Gastroesophageal sphincter (tissue), 4 donors: ENCODE data around the gene ARFGAP2. TPM values are rescaled to one million over a fixed set of nuclear protein-coding genes. Genes with fewer than 3 reads are reported as not detected.

Source experiments
- ATAC-seq: fragments of 150-250 bp; one replicate; pipeline ENCODE4 v1.9.1; 2016; ENCODE audit warnings: mild to moderate bottlenecking, moderate library complexity
- H3K27ac ChIP-seq, 4 donors: fragments of 200-600 bp; sonication (generic) in 3 of 4; 1 replicate in 3 of 4; 2 replicates in 1 of 4; pipeline ENCODE4 v1.5.1; 2016 to 2019
- H3K27me3 ChIP-seq: fragments of 200-600 bp; sonication (generic); one replicate; pipeline ENCODE4 v1.5.1; 2019
- H3K36me3 ChIP-seq, 2 donors: fragments of 200-600 bp; sonication (generic); one replicate each; pipeline ENCODE4 v1.5.1; 2019; ENCODE audit warnings: control low read depth in 1 of 2
- H3K4me1 ChIP-seq, 3 donors: fragments of 200-600 bp; sonication (generic); 1 replicate in 2 of 3; 2 replicates in 1 of 3; pipeline ENCODE4 v1.5.1; 2016 to 2019; ENCODE audit warnings: control low read depth in 2 of 3
- H3K4me3 ChIP-seq, 2 donors: fragments of 200-600 bp; sonication (generic); one replicate each; pipeline ENCODE4 v1.5.1; 2019; ENCODE audit warnings: mild to moderate bottlenecking in 1 of 2, moderate library complexity in 1 of 2
- H3K9me3 ChIP-seq, 3 donors: fragments of 200-600 bp; sonication (generic); one replicate each; pipeline ENCODE4 v1.5.1; 2017 to 2019; ENCODE audit warnings: control low read depth in 2 of 3
- CTCF ChIP-seq, 4 experiments: fragments of 200-600 bp in 2 of 4; fragments of 450-650 bp in 2 of 4; sonication (generic) in 1 of 4; IDR thresholded peaks; one replicate each; pipeline ENCODE4 v1.5.1; 2017 to 2019; ENCODE audit warnings: antibody characterized with exemption in 4 of 4, mild to moderate bottlenecking in 2 of 4, moderate library complexity in 2 of 4
- EP300 ChIP-seq: sonication (generic); formaldehyde crosslinking; IDR thresholded peaks from one replicate; pipeline ENCODE4 v1.6.1; 2017; ENCODE audit warnings: antibody characterized with exemption, mild to moderate bottlenecking
- POLR2A ChIP-seq, 2 donors: fragments of 450-650 bp; IDR thresholded peaks; one replicate each; pipeline ENCODE4 v1.6.1; 2017; ENCODE audit warnings: antibody characterized with exemption in 2 of 2, mild to moderate bottlenecking in 2 of 2, moderate library complexity in 1 of 2
- POLR2AphosphoS5 ChIP-seq: sonication (generic); formaldehyde crosslinking; IDR thresholded peaks from one replicate; pipeline ENCODE4 v1.6.1; 2017; ENCODE audit warnings: antibody characterized with exemption
- WGBS, 2 donors: methylation state at CpG; one replicate each; pipeline ENCODE4 v1.1.5; 2018; ENCODE audit warnings: low coverage in 1 of 2; 5-methylcytosine and 5-hydroxymethylcytosine counted together
- total RNA-seq, 4 donors: library from RNA; depleted of rRNA; stranded (reverse); fragments of >200 nt; gene quantifications; one replicate each; pipeline ENCODE4 v1.1.0, GENCODE V29; 2016

ARFGAP2 gene
- total RNA-seq, 4 donors from 2014 or later: 127 to 223 (median 198) TPM

- Histone ChIP-seq H3K27ac (no peak overlapping the region), H3K9me3 (no peaks in the 10 kb centered on the region), H3K36me3 (peaks cover 0 to 16% of the 10 kb centered on the region in 2 donors), H3K4me1 (no peaks in the 10 kb centered on the region), H3K4me3 (no peak overlapping the region), H3K27me3 (no peaks in the 10 kb centered on the region)
- no peak for ATAC-seq
- TF ChIP-seq POLR2A (IDR thresholded peaks at IDR 0.05): no peak
- TF ChIP-seq EP300: no peak
- TF ChIP-seq CTCF (IDR thresholded peaks at IDR 0.05): no peak
- TF ChIP-seq POLR2AphosphoS5: no peak
- WGBS, 2 donors: 87 to 92% methylated on average over 2 to 3 of the region's 3 CpGs
These were observed 40.4 kb downstream of the ARFGAP2 start for GRCh38 chr11:47136327-47136726.

DNA sequence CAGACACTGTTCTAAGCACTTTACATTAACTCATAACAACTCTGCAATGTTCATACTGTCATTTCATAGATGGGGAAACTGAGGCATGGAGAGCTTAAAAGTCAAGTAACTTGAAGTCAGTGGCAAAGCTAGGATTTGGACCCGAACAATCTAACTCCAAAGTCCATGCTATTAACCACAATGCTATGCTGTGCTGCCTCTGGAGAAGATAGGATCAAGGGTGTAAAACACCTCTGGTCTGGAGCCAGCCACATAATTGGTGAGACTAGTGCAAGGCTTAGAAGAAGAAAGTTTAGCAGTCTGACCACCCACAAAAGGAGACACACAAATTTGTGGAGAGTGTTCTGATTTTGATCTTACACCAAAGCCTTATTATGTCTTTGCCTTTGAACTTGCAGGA lies 43.7 kb downstream of the ARFGAP2 start:
- H3K36me3 ChIP-seq: peaks cover 0 to 10% of the 10 kb centered on the region in 2 donors
- H3K27ac ChIP-seq: no peak overlapping the region
- ATAC-seq: no peak
- WGBS, 2 donors: 100% methylated on average over 1 of the region's 1 CpG
- TF ChIP-seq POLR2A (IDR thresholded peaks at IDR 0.05) (no peak), CTCF (IDR thresholded peaks at IDR 0.05) (no peak), EP300 (no peak), POLR2AphosphoS5 (no peak)
- H3K4me1 ChIP-seq: no peaks in the 10 kb centered on the region
- H3K9me3 ChIP-seq: no peaks in the 10 kb centered on the region
- no peaks in the 10 kb centered on the region for H3K27me3 ChIP-seq
- H3K4me3 ChIP-seq: no peak overlapping the region

- no peaks in the 10 kb centered on the region for H3K27me3 ChIP-seq
- no peaks in the 10 kb centered on the region for H3K9me3 ChIP-seq
- ATAC-seq: no peak
- H3K36me3 ChIP-seq: peaks cover 0 to 5% of the 10 kb centered on the region in 2 donors
- no peak overlapping the region for H3K27ac ChIP-seq
- no peak overlapping the region for H3K4me3 ChIP-seq
- no peaks in the 10 kb centered on the region for H3K4me1 ChIP-seq
- no peak for TF ChIP-seq EP300
- no peak for TF ChIP-seq POLR2A (IDR thresholded peaks at IDR 0.05)
These were observed 44.2 kb downstream of the ARFGAP2 start for GRCh38 chr11:47132490-47132889.

- H3K27me3 ChIP-seq: no peaks in the 10 kb centered on the region
- no peak for TF ChIP-seq POLR2A (IDR thresholded peaks at IDR 0.05)
- no peak overlapping the region for H3K27ac ChIP-seq
- H3K4me1 ChIP-seq: no peaks in the 10 kb centered on the region
- no peak overlapping the region for H3K4me3 ChIP-seq
- H3K36me3 ChIP-seq: no peaks in the 10 kb centered on the region
- ATAC-seq: no peak
- no peaks in the 10 kb centered on the region for H3K9me3 ChIP-seq
- WGBS, 2 donors: 100% methylated on average over 1 of the region's 2 CpGs; no CpG with 5 or more reads in 1 of the 2 donors
These were observed 45.5 kb downstream of the ARFGAP2 start for GRCh38 chr11:47131136-47131535.

GRCh38 chr11:47130543-47130942 lies 46.1 kb downstream of the ARFGAP2 start:
- WGBS, 2 donors: 58% methylated on average over 2 of the region's 3 CpGs; no CpG with 5 or more reads in 1 of the 2 donors
- no peak for ATAC-seq

More at GRCh38 chr11:47130543-47130942, 46.1 kb downstream of the ARFGAP2 start:
- Histone ChIP-seq H3K27ac (no peak overlapping the region), H3K27me3 (no peaks in the 10 kb centered on the region), H3K36me3 (no peaks in the 10 kb centered on the region), H3K4me3 (no peak overlapping the region), H3K4me1 (no peaks in the 10 kb centered on the region), H3K9me3 (no peaks in the 10 kb centered on the region)
- no peak for TF ChIP-seq POLR2AphosphoS5
- no peak for TF ChIP-seq EP300
- no peak for TF ChIP-seq POLR2A (IDR thresholded peaks at IDR 0.05)
- TF ChIP-seq CTCF (IDR thresholded peaks at IDR 0.05): no peak
